Astrocyte of the cerebellum (primary cell): ENCODE data around the gene FAM25A.
"Not testable (repeated sequence)": the region's sequence is repeated elsewhere in the genome, so short reads cannot be mapped to it uniquely, and the experiment has no call there.

ENCODE experiments used
- DNase-seq: peaks from one replicate; pipeline ENCODE4 v3.0.0-alpha.2; 2011; ENCODE audit warnings: low read depth
- H3K4me3 ChIP-seq: 2 replicates; pipeline ENCODE4 v1.5.1; 2011; ENCODE audit warnings: mild to moderate bottlenecking, low read depth, low read length, moderate library complexity
- in situ Hi-C: cut with HindIII; loops from 2 replicates; pipeline ENCODE4 v1.10.0; 2017; ENCODE audit warnings: low sequenced_read_pairs
- TF ChIP-seq, protein P1 (sequence below): IDR thresholded peaks from 2 replicates; pipeline ENCODE4 v1.5.1; 2012; ENCODE audit warnings: low read length, low read depth, moderate library complexity, mild to moderate bottlenecking; ENCODE audit errors: missing control alignments

FAM25A gene

DNA sequence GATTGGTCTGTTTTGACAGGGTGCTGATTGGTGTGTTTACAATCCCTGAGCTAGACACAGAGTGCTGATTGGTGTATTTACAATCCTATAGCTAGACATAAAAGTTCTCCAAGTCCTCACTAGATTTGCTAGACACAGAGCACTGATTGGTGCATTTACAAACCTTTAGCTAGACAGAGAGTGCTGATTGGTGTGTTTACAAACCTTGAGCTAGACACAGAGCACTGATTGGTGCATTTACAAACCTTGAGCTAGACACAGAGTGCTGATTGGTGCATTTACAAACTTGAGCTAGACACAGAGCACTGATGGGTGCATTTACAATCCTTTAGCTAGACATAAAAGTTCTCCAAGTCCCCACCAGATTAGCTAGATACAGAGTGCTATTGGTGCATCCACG lies 10.3 kb downstream of the FAM25A start:
- H3K4me3 ChIP-seq, DNase-seq, in situ Hi-C loops: not testable (repeated sequence)

DNA sequence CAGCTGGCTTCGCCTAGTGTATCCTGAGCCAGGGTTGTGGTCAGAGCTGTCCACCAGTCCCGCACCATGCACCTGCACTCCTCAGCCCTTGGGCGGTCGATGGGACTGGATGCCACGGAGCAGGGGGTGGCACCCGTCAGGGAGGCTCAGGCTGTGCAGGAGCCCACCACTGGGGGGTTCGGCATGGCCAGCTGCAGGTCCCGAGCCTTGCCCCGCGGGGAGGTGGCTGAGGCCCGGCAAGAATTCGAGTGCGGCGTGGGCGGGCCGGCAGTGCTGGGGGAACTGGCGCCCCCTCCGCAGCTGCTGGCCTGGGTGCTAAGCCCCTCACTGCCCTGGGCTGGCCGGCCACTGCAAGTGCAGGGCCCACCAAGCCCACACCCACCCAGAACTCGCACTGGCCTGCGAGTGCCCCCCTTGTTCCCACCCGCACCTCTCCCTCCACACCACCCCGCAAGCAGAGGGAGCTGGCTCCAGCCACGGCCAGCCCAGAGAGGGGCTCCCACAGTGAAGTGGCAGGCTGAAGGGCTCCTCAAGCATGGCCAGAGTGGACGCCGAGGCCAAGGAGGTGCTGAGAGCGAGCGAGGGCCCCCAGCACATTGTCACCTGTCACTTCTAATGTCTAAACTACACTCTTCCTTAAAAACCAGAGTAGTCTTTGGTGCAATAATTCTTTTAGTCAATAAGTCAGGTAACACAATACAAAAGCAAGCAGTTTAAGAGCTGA lies 11.0 kb downstream of the FAM25A start:
- H3K4me3 ChIP-seq, result no peak overlapping the region
- TF ChIP-seq, protein P1, sequence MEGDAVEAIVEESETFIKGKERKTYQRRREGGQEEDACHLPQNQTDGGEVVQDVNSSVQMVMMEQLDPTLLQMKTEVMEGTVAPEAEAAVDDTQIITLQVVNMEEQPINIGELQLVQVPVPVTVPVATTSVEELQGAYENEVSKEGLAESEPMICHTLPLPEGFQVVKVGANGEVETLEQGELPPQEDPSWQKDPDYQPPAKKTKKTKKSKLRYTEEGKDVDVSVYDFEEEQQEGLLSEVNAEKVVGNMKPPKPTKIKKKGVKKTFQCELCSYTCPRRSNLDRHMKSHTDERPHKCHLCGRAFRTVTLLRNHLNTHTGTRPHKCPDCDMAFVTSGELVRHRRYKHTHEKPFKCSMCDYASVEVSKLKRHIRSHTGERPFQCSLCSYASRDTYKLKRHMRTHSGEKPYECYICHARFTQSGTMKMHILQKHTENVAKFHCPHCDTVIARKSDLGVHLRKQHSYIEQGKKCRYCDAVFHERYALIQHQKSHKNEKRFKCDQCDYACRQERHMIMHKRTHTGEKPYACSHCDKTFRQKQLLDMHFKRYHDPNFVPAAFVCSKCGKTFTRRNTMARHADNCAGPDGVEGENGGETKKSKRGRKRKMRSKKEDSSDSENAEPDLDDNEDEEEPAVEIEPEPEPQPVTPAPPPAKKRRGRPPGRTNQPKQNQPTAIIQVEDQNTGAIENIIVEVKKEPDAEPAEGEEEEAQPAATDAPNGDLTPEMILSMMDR, result no peak
- no peak for DNase-seq
- in situ Hi-C loops, result no loop called here

DNA sequence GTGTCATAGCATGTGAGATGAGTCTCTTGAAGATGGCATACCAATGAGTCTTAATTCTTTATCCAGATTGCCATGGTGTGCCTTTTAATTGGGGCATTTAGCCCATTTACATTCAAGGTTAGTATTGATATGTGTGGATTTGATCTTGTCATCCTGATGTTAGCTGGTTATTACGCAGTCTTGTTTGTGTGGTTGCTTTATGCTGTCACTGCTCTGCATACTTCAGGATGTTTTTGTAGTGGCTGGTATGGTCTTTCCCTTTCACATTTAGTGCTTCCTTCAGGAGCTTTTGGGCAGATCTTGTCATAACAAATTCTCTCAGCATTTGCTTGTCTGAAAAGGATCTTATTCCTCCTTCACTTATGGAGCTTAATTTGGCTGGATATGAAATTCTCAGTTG lies 16.5 kb downstream of the FAM25A start:
- in situ Hi-C loops, result no loop called here
- H3K4me3 ChIP-seq, result no peak overlapping the region
- TF ChIP-seq, protein P1, result no peak
- DNase-seq, result no peak

DNA sequence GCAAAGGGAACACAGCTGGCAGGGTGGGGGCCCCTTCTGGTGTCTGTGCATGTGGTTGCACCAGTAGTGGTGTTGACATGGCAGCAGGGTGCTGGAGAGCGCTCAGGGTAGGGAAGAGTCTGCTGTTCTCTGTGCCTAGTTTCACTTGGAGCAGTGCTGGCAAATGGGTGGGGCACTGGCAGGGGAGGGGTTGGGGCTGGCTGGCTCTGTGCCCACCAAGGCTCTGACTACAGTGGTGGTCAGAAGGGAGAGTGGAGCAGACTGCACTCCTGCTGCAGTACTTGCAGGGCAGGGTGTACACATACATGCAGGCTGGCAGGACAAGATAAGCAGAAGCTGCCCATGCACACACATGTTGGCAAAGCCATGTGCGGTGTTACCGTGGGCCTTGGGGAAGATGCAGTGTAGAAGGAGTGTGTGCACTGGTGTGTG lies 18.2 kb downstream of the FAM25A start:
- no peak overlapping the region for H3K4me3 ChIP-seq

DNA sequence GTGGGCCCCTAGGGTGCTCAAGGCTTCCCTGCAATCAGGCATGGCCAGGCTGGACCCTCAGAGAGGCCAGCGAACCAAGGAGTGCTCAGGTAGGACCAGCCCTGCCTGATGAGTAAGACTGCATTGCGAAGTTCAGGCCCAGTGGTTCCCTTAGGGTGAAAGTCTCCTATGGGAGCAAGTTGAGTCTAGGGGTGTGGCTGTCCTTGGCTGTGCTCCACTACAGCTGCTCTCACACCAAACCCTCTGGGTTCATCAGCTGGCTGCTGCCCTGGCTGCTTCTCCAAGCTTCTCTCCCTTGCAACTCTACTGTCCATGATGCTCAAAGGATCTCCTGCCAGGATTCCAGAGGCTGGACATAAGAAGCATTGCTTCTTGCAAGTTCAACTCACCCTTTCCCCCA lies 18.7 kb downstream of the FAM25A start:
- DNase-seq, result no peak
- no peak overlapping the region for H3K4me3 ChIP-seq
- in situ Hi-C loops, result no loop called here
- TF ChIP-seq, protein P1, result no peak

More for the DNA sequence above, 18.2 kb downstream of the FAM25A start:
- in situ Hi-C loops, result no loop called here
- TF ChIP-seq, protein P1, result no peak
- no peak for DNase-seq

DNA sequence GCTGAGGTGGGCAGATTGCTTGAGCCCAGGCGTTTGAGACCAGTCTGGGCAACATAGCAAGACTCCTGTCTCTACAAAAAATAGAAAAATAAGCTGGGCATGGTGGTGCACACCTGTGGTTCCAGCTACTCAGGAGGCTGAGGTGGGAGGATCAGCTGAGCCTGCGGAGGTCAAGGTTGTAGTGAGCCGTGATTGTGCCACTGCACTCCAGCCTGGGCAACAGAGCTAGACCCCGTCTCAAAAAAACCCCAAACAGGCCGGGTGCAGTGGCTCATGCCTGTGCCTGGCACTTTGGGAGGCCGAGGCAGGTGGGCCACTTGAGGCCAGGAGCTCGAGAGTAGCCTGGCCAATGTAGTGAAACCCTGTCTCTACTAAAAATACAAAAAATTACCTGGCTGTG lies 23.5 kb downstream of the FAM25A start:
- DNase-seq, H3K4me3 ChIP-seq, in situ Hi-C loops: not testable (repeated sequence)

DNA sequence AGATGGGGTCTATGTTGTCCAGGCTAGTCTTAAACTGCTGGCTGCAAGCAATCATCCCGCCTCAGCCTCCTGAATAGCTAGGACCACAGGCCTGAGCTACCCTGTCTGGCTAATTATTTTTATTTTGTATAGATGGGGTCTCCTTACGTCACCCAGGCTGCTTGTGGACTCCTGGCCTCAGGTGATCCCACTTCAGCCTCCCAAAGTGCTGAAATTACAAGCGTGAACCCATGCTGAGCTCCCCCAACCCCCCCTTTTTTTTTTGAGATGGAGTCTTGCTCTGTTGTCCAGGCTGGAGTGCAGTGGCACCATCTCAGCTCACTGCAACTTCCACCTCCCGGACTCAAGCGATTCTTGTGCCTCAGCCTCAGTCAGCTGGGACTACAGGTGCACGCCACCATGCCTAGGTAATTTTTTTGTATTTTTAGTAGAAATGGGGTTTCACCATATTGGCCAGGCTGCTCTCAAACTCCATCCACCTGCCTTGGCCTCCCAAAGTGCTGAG lies 25.4 kb downstream of the FAM25A start:
- TF ChIP-seq, protein P1, result no peak
- no peak for DNase-seq
- H3K4me3 ChIP-seq, result no peak overlapping the region
- in situ Hi-C loops, result no loop called here
